KMS-11 (cell line): ENCODE results near the gene MAPK8IP2.
"Not testable (repeated sequence)": the region's sequence is repeated elsewhere in the genome, so short reads cannot be mapped to it uniquely, and the experiment has no call there.

ENCODE experiments used
- H2AFZ ChIP-seq: fragments of 200-600 bp; sonication (generic); 2 replicates; pipeline ENCODE4 v1.6.1; 2016; ENCODE audit warnings: antibody characterized with exemption, mixed run types, low read depth
- H3K27ac ChIP-seq: fragments of 200-600 bp; sonication (generic); 2 replicates; pipeline ENCODE4 v1.6.1; 2016; ENCODE audit warnings: mild to moderate bottlenecking, mixed run types
- H3K27me3 ChIP-seq: fragments of 200-600 bp; sonication (generic); 2 replicates; pipeline ENCODE4 v1.6.1; 2017; ENCODE audit warnings: mild to moderate bottlenecking, low read depth, mixed run types, moderate library complexity; ENCODE audit not compliant: insufficient read depth
- H3K36me3 ChIP-seq: fragments of 200-600 bp; sonication (generic); 2 replicates; pipeline ENCODE4 v1.6.1; 2017; ENCODE audit warnings: mild to moderate bottlenecking, mixed run types; ENCODE audit not compliant: insufficient read depth
- H3K4me1 ChIP-seq: fragments of 200-600 bp; sonication (generic); 2 replicates; pipeline ENCODE4 v1.6.1; 2016; ENCODE audit warnings: mild to moderate bottlenecking, low read depth, mixed run types; ENCODE audit not compliant: poor library complexity, severe bottlenecking
- H3K4me2 ChIP-seq: fragments of 200-600 bp; sonication (generic); 2 replicates; pipeline ENCODE4 v1.7.0; 2016; ENCODE audit warnings: mild to moderate bottlenecking, mixed run types
- H3K4me3 ChIP-seq: fragments of 200-600 bp; sonication (generic); IDR thresholded peaks from 2 replicates; pipeline ENCODE4 v1.6.1; 2017; ENCODE audit warnings: low read depth, low read length, mixed read lengths; ENCODE audit not compliant: insufficient read depth
- H3K79me2 ChIP-seq: fragments of 200-600 bp; sonication (generic); 2 replicates; pipeline ENCODE4 v1.6.1; 2016; ENCODE audit warnings: low read depth, mixed run types; ENCODE audit not compliant: insufficient read depth
- H3K9ac ChIP-seq: fragments of 200-600 bp; sonication (generic); 2 replicates; pipeline ENCODE4 v1.6.1; 2016; ENCODE audit warnings: mild to moderate bottlenecking, mixed run types
- H4K20me1 ChIP-seq: fragments of 200-600 bp; sonication (generic); 2 replicates; pipeline ENCODE4 v1.6.1; 2016; ENCODE audit warnings: mild to moderate bottlenecking, mixed run types; ENCODE audit not compliant: insufficient read depth
- CTCF ChIP-seq: fragments of 200-600 bp; sonication (generic); conservative IDR thresholded peaks from 2 replicates; pipeline ENCODE4 v1.6.1; 2017; ENCODE audit warnings: low read depth, mild to moderate bottlenecking, antibody characterized with exemption, low read length, moderate library complexity, mixed read lengths

MAPK8IP2 gene

GRCh38 chr22:50656122-50657070 is 55.8 kb downstream of the MAPK8IP2 start:
- Histone ChIP-seq H2AFZ (no peak overlapping the region), H3K4me3 (no peak overlapping the region), H3K27me3 (no peaks in the 10 kb centered on the region), H3K79me2 (no peaks in the 10 kb centered on the region), H3K9ac (no peak overlapping the region), H3K36me3 (no peaks in the 10 kb centered on the region), H4K20me1 (no peaks in the 10 kb centered on the region), H3K27ac (no peak overlapping the region), H3K4me1 (no peaks in the 10 kb centered on the region), H3K4me2 (no peak overlapping the region)
- TF ChIP-seq CTCF = no peak

- H3K27ac ChIP-seq = no peak overlapping the region
- H3K4me3 ChIP-seq = no peak overlapping the region
- H2AFZ ChIP-seq = no peak overlapping the region
- H4K20me1 ChIP-seq = no peaks in the 10 kb centered on the region
- H3K4me1 ChIP-seq = no peaks in the 10 kb centered on the region
- H3K36me3 ChIP-seq = no peaks in the 10 kb centered on the region
- no peaks in the 10 kb centered on the region for H3K79me2 ChIP-seq
- no peaks in the 10 kb centered on the region for H3K27me3 ChIP-seq
- no peak for TF ChIP-seq CTCF
- H3K4me2 ChIP-seq = no peak overlapping the region
- no peak overlapping the region for H3K9ac ChIP-seq
Observed at GRCh38 chr22:50657925-50658324, 57.3 kb downstream of the MAPK8IP2 start.

GRCh38 chr22:50659711-50660110 is 59.1 kb downstream of the MAPK8IP2 start:
- H4K20me1 ChIP-seq, H3K4me1 ChIP-seq, H3K79me2 ChIP-seq, H3K27me3 ChIP-seq, H2AFZ ChIP-seq, H3K4me3 ChIP-seq, H3K4me2 ChIP-seq, H3K27ac ChIP-seq, H3K36me3 ChIP-seq, H3K9ac ChIP-seq: not testable (repeated sequence)

GRCh38 chr22:50660306-50660705 is 59.7 kb downstream of the MAPK8IP2 start:
- Histone ChIP-seq H3K27me3 (no peaks in the 10 kb centered on the region), H2AFZ (no peak overlapping the region), H3K4me3 (no peak overlapping the region), H4K20me1 (no peaks in the 10 kb centered on the region), H3K4me1 (no peaks in the 10 kb centered on the region), H3K79me2 (no peaks in the 10 kb centered on the region), H3K27ac (no peak overlapping the region), H3K4me2 (no peak overlapping the region), H3K9ac (no peak overlapping the region), H3K36me3 (no peaks in the 10 kb centered on the region)
- no peak for TF ChIP-seq CTCF
